SK-N-SH treated with all-trans-retinoic acid at 6 μM for 48 hours (cell line): ENCODE results near the gene NDRG3.

Experiments
- ARNTL ChIP-seq: fragments of 450-650 bp; formaldehyde crosslinking; IDR thresholded peaks from 2 replicates; pipeline ENCODE4 v1.5.0; 2020; ENCODE audit warnings: low read depth, mild to moderate bottlenecking, moderate library complexity, borderline replicate concordance
- BACH2 ChIP-seq: fragments of 250-450 bp; sonication (Bioruptor Pico); IDR thresholded peaks from 2 replicates; pipeline ENCODE4 v1.9.0; 2021; ENCODE audit warnings: mild to moderate bottlenecking, borderline replicate concordance
- CSRNP3 ChIP-seq: fragments of 250-450 bp; sonication (Bioruptor Pico); IDR thresholded peaks from 2 replicates; pipeline ENCODE4 v1.5.1; 2021; ENCODE audit warnings: mild to moderate bottlenecking, moderate library complexity
- ISL1 ChIP-seq: fragments of 250-450 bp; sonication (Bioruptor Pico); IDR thresholded peaks from 2 replicates; pipeline ENCODE4 v2.1.2; 2022; ENCODE audit warnings: mild to moderate bottlenecking, moderate library complexity
- OSR1 ChIP-seq: fragments of 250-450 bp; sonication (Bioruptor Pico); IDR thresholded peaks from 2 replicates; pipeline ENCODE4 v1.8.0; 2022; ENCODE audit warnings: moderate library complexity, mild to moderate bottlenecking, inconsistent platforms
- PPARA ChIP-seq: fragments of 250-450 bp; sonication (Bioruptor Pico); IDR thresholded peaks from 2 replicates; pipeline ENCODE4 v1.5.0; 2020; ENCODE audit warnings: mild to moderate bottlenecking, borderline replicate concordance
- ZFP3 ChIP-seq: fragments of 250-450 bp; sonication (Bioruptor Pico); IDR thresholded peaks from 2 replicates; pipeline ENCODE4 v1.5.0; 2020; ENCODE audit warnings: mild to moderate bottlenecking, moderate library complexity
- ZFP30 ChIP-seq: fragments of 450-650 bp; formaldehyde crosslinking; IDR thresholded peaks from 2 replicates; pipeline ENCODE4 v1.5.0; 2022; ENCODE audit warnings: mild to moderate bottlenecking, moderate library complexity
- TF ChIP-seq, protein P1 (sequence below): fragments of 250-450 bp; sonication (Bioruptor Pico); IDR thresholded peaks from 2 replicates; pipeline ENCODE4 v1.5.0; 2020; ENCODE audit warnings: mild to moderate bottlenecking, moderate library complexity

DNA sequence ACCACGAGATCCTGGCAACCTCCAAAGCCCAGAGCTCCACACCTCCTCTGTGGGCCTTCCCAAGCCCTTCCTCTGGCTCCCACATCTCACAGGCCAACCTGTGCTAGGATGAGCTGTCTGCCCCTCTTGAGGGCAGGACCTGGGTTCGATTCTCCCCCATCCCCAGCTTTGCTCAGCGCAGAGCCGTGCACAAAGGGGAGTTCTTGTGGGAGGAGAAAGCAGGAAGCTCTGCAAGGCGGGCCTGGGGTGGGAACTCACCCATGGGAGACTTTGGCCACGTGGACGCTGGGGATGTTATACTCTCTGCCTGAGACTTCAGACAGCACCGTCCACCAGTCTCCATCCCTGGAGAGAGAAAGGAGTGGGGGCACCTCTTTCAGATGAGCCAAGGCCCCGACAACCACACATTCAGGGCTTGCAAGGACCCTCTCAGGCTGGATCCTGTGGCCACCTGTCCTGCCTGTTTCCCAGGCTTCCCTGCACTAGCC lies 112.6 kb downstream of the NDRG3 start:
- no peak for TF ChIP-seq OSR1
- TF ChIP-seq ZFP30 = no peak
- TF ChIP-seq BACH2 (CRISPR knock-in tag) = no peak
- TF ChIP-seq ZFP3 (CRISPR knock-in tag) = no peak
- no peak for TF ChIP-seq ISL1 (CRISPR knock-in tag)
- TF ChIP-seq ARNTL (CRISPR knock-in tag) = no peak
- no peak for TF ChIP-seq PPARA (CRISPR knock-in tag)
- TF ChIP-seq CSRNP3 = no peak
- TF ChIP-seq, protein P1, sequence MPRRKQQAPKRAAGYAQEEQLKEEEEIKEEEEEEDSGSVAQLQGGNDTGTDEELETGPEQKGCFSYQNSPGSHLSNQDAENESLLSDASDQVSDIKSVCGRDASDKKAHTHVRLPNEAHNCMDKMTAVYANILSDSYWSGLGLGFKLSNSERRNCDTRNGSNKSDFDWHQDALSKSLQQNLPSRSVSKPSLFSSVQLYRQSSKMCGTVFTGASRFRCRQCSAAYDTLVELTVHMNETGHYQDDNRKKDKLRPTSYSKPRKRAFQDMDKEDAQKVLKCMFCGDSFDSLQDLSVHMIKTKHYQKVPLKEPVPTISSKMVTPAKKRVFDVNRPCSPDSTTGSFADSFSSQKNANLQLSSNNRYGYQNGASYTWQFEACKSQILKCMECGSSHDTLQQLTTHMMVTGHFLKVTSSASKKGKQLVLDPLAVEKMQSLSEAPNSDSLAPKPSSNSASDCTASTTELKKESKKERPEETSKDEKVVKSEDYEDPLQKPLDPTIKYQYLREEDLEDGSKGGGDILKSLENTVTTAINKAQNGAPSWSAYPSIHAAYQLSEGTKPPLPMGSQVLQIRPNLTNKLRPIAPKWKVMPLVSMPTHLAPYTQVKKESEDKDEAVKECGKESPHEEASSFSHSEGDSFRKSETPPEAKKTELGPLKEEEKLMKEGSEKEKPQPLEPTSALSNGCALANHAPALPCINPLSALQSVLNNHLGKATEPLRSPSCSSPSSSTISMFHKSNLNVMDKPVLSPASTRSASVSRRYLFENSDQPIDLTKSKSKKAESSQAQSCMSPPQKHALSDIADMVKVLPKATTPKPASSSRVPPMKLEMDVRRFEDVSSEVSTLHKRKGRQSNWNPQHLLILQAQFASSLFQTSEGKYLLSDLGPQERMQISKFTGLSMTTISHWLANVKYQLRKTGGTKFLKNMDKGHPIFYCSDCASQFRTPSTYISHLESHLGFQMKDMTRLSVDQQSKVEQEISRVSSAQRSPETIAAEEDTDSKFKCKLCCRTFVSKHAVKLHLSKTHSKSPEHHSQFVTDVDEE (CRISPR knock-in tag) = no peak
